ENCODE data around the gene MOK.

GRCh38 chr14:102217399-102217798 is 87.6 kb downstream of the MOK start:
- TF ChIP-seq BHLHE40 (IDR thresholded peaks at IDR 0.05; ENCODE audit: low read depth, low read length): no peak
- TF ChIP-seq CTCF (conservative IDR thresholded peaks at IDR 0.05; ENCODE audit: low read depth, low read length): no peak
- TF ChIP-seq RAD21 (IDR thresholded peaks at IDR 0.05; ENCODE audit: low read length): no peak
- no peak for TF ChIP-seq CEBPB (IDR thresholded peaks at IDR 0.05; ENCODE audit: low read depth, low read length)
- no peak for TF ChIP-seq RCOR1 (IDR thresholded peaks at IDR 0.05; ENCODE audit: insufficient replicate concordance, low read length)
- TF ChIP-seq MAZ (IDR thresholded peaks at IDR 0.05; ENCODE audit: borderline replicate concordance, low read depth, low read length): no peak
- TF ChIP-seq USF2 (IDR thresholded peaks at IDR 0.05; ENCODE audit: low read depth, low read length): no peak
- no peak for TF ChIP-seq POLR2A (IDR thresholded peaks at IDR 0.05; ENCODE audit: low read depth, low read length)
- no peak for TF ChIP-seq MXI1 (IDR thresholded peaks at IDR 0.05; ENCODE audit: borderline replicate concordance, low read depth, low read length)
- TF ChIP-seq RFX5 (IDR thresholded peaks at IDR 0.05; ENCODE audit: low read depth, low read length): no peak
- no peak for TF ChIP-seq ELK1 (IDR thresholded peaks at IDR 0.05; ENCODE audit: borderline replicate concordance, low read depth, low read length)
- no peak for TF ChIP-seq MAFK (IDR thresholded peaks at IDR 0.05; ENCODE audit: low read depth, low read length)
- TF ChIP-seq SMC3 (IDR thresholded peaks at IDR 0.05; ENCODE audit: low read depth, low read length): no peak
- TF ChIP-seq FOS (IDR thresholded peaks at IDR 0.05; ENCODE audit: low read depth, low read length): no peak
